Kidney epithelial cell (primary cell): Measurements from ENCODE around the gene FOXP1. TPM values are rescaled to one million over a fixed set of nuclear protein-coding genes. Genes with fewer than 3 reads are reported as not detected.
A peak's percentile ranks its signal among the peaks of the same experiment; 100 is the strongest.

ENCODE experiments used
- DNase-seq: peaks from one replicate; pipeline ENCODE4 v3.0.0-alpha.2; 2010; ENCODE audit warnings: low read depth
- H3K27me3 ChIP-seq: 2 replicates; pipeline ENCODE4 v1.6.0; 2011; ENCODE audit warnings: low read length; ENCODE audit not compliant: control insufficient read depth, insufficient read depth
- H3K36me3 ChIP-seq: 2 replicates; pipeline ENCODE4 v1.5.1; 2011; ENCODE audit warnings: low read length; ENCODE audit not compliant: control insufficient read depth, insufficient read depth
- H3K4me3 ChIP-seq: 2 replicates; pipeline ENCODE4 v1.5.1; 2011; ENCODE audit warnings: low read depth, mild to moderate bottlenecking, control low read depth, low read length
- total RNA-seq: library from RNA; depleted of rRNA; stranded (reverse); fragments of >200 nt; gene quantifications from 2 replicates; pipeline ENCODE4 v1.2.3, GENCODE V29; 2015
- TF ChIP-seq, protein P1 (sequence below): IDR thresholded peaks from 2 replicates; pipeline ENCODE4 v1.5.1; 2011; ENCODE audit warnings: mild to moderate bottlenecking, moderate library complexity, low read length, control low read depth, inconsistent platforms; ENCODE audit not compliant: insufficient read depth, poor library complexity, severe bottlenecking

The FOXP1 gene
- total RNA-seq, 1 donor from 2014 or later = 75.0 TPM

DNA sequence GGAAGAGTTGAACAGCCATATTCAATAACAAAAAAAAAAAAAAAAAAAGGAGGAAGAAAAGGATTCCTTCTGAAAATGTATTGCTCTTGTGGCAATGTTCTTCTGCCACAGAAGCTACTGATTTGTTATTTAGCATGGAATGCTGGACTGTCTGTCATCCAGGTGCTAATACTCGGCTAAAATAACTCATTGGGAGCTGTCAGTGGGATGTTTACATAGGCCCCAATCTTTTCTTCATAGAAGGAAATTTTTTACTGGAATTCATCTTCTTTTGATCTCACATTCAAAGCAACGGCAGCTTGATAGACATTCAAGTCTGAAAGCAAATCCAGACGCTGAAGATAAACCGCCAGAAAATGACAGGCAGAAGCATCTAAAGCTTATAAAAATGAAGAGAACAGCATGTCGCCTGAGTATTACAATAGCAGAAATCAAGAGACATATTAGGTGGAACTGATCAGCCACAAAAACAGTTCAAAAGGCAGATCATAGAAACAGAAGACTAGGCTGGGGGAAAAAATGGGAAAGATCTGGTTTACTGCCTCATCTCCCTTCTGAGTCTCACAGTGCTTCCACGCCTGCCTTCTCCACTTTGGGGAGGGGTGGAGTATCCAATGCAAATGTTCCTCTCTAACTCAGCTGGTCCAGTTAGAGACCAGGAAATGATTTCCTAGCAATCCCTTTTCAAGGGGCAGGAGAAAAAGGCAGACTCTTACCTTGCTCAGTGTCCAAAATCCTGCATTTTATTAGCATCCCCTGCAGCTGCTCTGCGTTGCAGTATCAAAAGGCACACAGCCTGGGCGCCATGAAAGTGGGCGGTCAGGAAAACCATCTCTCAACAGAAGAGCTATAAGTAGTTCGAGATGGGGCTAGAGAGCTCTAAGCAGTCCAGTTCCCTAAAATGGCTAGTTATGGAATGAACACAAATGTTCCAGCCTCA, 451.9 kb downstream of the FOXP1 start:
- H3K4me3 ChIP-seq = no peak overlapping the region
- no peak for DNase-seq
- TF ChIP-seq, protein P1, sequence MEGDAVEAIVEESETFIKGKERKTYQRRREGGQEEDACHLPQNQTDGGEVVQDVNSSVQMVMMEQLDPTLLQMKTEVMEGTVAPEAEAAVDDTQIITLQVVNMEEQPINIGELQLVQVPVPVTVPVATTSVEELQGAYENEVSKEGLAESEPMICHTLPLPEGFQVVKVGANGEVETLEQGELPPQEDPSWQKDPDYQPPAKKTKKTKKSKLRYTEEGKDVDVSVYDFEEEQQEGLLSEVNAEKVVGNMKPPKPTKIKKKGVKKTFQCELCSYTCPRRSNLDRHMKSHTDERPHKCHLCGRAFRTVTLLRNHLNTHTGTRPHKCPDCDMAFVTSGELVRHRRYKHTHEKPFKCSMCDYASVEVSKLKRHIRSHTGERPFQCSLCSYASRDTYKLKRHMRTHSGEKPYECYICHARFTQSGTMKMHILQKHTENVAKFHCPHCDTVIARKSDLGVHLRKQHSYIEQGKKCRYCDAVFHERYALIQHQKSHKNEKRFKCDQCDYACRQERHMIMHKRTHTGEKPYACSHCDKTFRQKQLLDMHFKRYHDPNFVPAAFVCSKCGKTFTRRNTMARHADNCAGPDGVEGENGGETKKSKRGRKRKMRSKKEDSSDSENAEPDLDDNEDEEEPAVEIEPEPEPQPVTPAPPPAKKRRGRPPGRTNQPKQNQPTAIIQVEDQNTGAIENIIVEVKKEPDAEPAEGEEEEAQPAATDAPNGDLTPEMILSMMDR = no peak

DNA sequence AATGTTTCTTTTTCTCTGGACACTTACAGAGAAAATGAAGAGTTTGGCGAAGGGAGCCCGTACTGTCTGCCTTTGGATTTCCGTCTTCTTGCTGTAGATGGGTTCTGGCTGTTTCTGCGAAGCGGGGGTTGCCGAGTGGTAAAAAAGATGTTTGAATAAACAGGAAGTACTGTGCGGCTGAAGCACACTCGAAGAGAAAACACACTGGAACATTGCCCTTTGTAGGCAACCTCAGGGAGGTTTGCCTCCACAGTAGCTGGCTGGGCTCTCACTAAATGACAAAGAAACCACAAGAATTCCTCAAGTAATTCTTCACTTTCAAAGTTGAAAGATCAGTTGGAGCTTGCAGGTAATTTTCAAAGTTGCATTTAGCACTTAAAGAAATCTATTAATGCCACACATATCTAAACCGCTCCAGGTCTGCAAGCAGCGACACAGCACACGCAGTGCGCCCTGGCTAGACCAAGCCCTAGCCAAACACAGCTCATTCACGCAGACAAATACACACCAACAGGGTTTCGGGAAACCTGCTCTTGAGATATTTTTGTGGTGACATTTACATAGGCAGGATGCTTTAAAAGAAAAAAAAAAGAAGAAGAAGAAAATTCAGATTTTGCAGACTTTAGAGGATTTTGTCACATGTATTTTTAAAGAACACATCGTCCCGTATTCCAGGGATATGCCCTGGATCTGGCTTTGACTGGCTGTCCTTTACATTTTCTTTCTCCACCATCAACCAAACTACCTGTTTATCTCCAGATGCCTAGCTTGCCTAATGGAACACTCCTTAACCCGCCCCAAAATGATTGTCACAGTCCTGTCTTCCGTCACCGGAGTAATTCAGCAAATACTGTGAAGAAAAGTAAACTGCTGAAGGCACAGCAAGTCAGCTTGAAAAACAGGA, 452.8 kb downstream of the FOXP1 start:
- Histone ChIP-seq H3K27me3 (no peaks in the 10 kb centered on the region), H3K36me3 (no peaks in the 10 kb centered on the region), H3K4me3 (peak overlapping the region; percentile 35)
- DNase-seq = peak; percentile 65
- TF ChIP-seq, protein P1 = no peak

More for the DNA sequence above, 451.9 kb downstream of the FOXP1 start:
- no peaks in the 10 kb centered on the region for H3K36me3 ChIP-seq
- H3K27me3 ChIP-seq = no peaks in the 10 kb centered on the region

DNA sequence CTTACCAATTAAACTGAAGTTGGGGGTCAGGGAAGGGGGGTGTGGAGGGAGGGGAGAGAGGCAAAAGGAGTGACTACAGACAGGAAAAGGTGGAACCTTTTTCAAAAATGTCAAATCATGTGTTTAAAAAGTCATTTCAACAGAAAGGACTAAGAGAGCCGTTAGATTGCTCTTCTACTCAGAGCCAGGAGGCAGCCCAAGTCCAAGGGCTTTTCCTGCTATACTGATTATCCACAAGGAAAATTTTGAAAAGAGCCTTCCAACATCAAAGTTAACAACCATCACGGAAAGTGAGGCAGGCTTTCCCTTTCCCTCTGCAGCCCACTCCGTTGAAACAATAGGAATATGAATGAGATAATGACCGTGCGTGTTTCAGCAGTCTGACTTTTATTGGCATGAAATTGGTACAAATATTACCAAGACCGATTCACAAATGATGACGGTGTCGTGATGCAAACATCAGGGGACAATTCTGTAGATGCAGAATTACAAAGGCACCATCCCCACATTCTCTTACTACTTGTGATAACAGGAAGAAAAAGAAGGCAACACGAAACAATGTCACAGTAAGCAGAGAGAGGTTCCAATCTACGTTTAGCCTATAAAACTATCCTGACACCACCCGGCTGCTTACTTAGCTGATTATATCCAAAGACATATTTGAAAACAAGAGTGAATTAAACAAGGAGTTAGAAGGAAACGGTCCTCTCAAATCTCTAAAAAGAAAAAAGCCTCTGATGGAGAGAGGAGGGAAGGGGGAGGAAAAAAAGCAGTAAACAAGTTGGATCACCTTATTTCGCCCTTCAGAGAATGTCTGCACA, 453.7 kb downstream of the FOXP1 start:
- peak overlapping the region; percentile 35 for H3K4me3 ChIP-seq
- H3K27me3 ChIP-seq = no peaks in the 10 kb centered on the region
- no peaks in the 10 kb centered on the region for H3K36me3 ChIP-seq
- TF ChIP-seq, protein P1 = no peak
- DNase-seq = no peak

DNA sequence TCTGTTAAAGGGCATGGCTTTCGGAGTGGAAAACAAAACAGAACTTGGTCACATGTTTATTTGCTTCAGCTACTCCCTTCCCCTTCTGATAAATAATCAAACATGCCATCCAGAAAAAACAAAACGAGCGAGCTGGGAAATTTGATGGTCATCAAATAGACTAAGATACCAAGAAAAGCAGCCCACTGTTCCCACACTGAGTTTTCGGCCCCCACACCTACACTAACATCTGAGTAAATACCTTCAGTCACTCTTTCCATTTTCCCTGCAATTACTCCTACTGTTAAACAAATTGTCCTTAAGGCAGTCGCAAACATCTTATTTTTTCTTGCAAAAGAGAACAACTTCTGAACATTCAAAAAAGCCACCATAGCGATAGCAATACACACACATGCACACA, 454.6 kb downstream of the FOXP1 start:
- H3K27me3 ChIP-seq = no peaks in the 10 kb centered on the region
- TF ChIP-seq, protein P1 = no peak
- DNase-seq = no peak
- peak overlapping the region; percentile 35 for H3K4me3 ChIP-seq
- no peaks in the 10 kb centered on the region for H3K36me3 ChIP-seq

DNA sequence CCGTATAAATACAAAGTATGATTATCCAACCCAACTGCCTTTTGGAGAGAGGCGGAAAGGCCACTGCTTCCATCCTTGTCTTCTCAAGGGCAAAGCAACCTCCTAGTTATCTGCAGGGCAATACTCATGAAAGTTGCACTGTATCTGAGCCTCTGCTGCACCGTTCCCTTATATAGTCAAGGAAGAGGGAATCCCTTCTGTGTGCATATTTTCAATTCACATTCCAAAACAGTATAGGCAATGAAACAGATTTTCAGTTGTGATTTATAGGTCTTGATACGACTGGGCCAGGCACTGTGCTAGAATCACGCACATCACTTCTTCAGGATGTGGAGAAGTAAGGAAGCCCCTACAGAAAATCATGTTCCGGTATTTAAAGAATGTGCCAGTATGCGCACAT, 455.7 kb downstream of the FOXP1 start:
- H3K27me3 ChIP-seq = no peaks in the 10 kb centered on the region
- H3K4me3 ChIP-seq = no peak overlapping the region
- TF ChIP-seq, protein P1 = no peak
- H3K36me3 ChIP-seq = no peaks in the 10 kb centered on the region
- no peak for DNase-seq
